Activated CD8-positive, alpha-beta memory T cell treated with anti-CD3 and anti-CD28 coated beads for 36 hours (primary cell): ENCODE measurements around the gene B4GALT2. TPM values are rescaled to one million over a fixed set of nuclear protein-coding genes. Genes with fewer than 3 reads are reported as not detected.

Source experiments
- CTCF ChIA-PET: fragments of 350-600 bp; sonication (Branson Sonifier 250); formaldehyde crosslinking; loops from one replicate; lab custom pipeline; 2021; ENCODE audit warnings: antibody characterized with exemption; lab: Charles Lee
- POLR2A ChIA-PET: fragments of 350-600 bp; sonication (Branson Sonifier 250); formaldehyde crosslinking; loops from one replicate; lab custom pipeline; 2021; ENCODE audit warnings: antibody characterized with exemption; lab: Charles Lee
- total RNA-seq, 2 experiments: library from RNA; stranded (reverse); gene quantifications; one replicate each; pipeline ENCODE4 v1.2.3, GENCODE V29; 2021

The B4GALT2 gene
- total RNA-seq, 2 experiments from 2014 or later, result 44.7 to 45.4 TPM

GRCh38 chr1:44012404-44012803 lies 33.4 kb downstream of the B4GALT2 start:
- ChIA-PET CTCF (interaction anchor here (2.2 kb wide), 1 partner anchor 24 kb away, joined by 7 read pairs; no protein-coding TSS in a partner anchor), POLR2A (no interaction called here)

- POLR2A ChIA-PET, result no interaction called here
- CTCF ChIA-PET, result interaction anchor here (1.6 kb wide), 1 partner anchor 7 kb away, joined by 4 read pairs; no protein-coding TSS in a partner anchor
Measured at GRCh38 chr1:44012941-44013609, 34.1 kb downstream of the B4GALT2 start.

- ChIA-PET CTCF (interaction anchor here (1.6 kb wide), 1 partner anchor 8 kb away, joined by 4 read pairs; no protein-coding TSS in a partner anchor), POLR2A (no interaction called here)
Measured at GRCh38 chr1:44013949-44014348, 34.9 kb downstream of the B4GALT2 start.

- CTCF ChIA-PET, result interaction anchor here (1.6 kb wide), 1 partner anchor 9 kb away, joined by 4 read pairs; no protein-coding TSS in a partner anchor
- POLR2A ChIA-PET, result no interaction called here
Measured at GRCh38 chr1:44014365-44015104, 35.5 kb downstream of the B4GALT2 start.

GRCh38 chr1:44015206-44015605 lies 36.2 kb downstream of the B4GALT2 start:
- ChIA-PET POLR2A (no interaction called here), CTCF (interaction anchor here (1.0 to 1.6 kb wide), 2 partner anchors 9 kb away, joined by 3 to 4 read pairs; no protein-coding TSS in a partner anchor)

GRCh38 chr1:44016041-44016889 lies 37.3 kb downstream of the B4GALT2 start:
- CTCF ChIA-PET, result interaction anchor here (1.0 kb wide), 1 partner anchor 10 kb away, joined by 3 read pairs; no protein-coding TSS in a partner anchor
- POLR2A ChIA-PET, result interaction anchor here (1.2 kb wide), 1 partner anchor 24 kb away, joined by 3 read pairs; no protein-coding TSS in a partner anchor

- ChIA-PET CTCF (no interaction called here), POLR2A (no interaction called here)
Measured at GRCh38 chr1:44016890-44017400, 37.9 kb downstream of the B4GALT2 start.

GRCh38 chr1:44019466-44019948 lies 40.5 kb downstream of the B4GALT2 start:
- CTCF ChIA-PET, result no interaction called here

GRCh38 chr1:44020464-44020863 lies 41.5 kb downstream of the B4GALT2 start:
- POLR2A ChIA-PET, result no interaction called here
- CTCF ChIA-PET, result no interaction called here

More at GRCh38 chr1:44019466-44019948, 40.5 kb downstream of the B4GALT2 start:
- POLR2A ChIA-PET, result no interaction called here

GRCh38 chr1:44021156-44021555 lies 42.1 kb downstream of the B4GALT2 start:
- ChIA-PET CTCF (interaction anchor here (0.6 to 2.4 kb wide), 4 partner anchors 16 to 50 kb away, joined by 3 to 8 read pairs (median 4); no protein-coding TSS in a partner anchor), POLR2A (interaction anchor here (0.6 kb wide), 1 partner anchor 46 kb away, joined by 3 read pairs; no protein-coding TSS in a partner anchor)

- POLR2A ChIA-PET, result interaction anchor here (0.6 kb wide), 1 partner anchor 46 kb away, joined by 3 read pairs; no protein-coding TSS in a partner anchor
- CTCF ChIA-PET, result interaction anchor here (0.6 to 2.4 kb wide), 6 partner anchors 15 to 208 kb away, joined by 3 to 8 read pairs (median 4); no protein-coding TSS in a partner anchor
Measured at GRCh38 chr1:44021581-44022321, 42.7 kb downstream of the B4GALT2 start.

- CTCF ChIA-PET, result interaction anchor here (3.6 kb wide), 1 partner anchor 18 kb away, joined by 18 read pairs; no protein-coding TSS in a partner anchor
- POLR2A ChIA-PET, result no interaction called here
Measured at GRCh38 chr1:44024031-44024902, 45.3 kb downstream of the B4GALT2 start.

GRCh38 chr1:44024903-44025525 lies 46.0 kb downstream of the B4GALT2 start:
- ChIA-PET CTCF (interaction anchor here (0.7 to 3.6 kb wide), 2 partner anchors 19 to 623 kb away, joined by 4 to 18 read pairs; no protein-coding TSS in a partner anchor), POLR2A (no interaction called here)

- POLR2A ChIA-PET, result no interaction called here
- CTCF ChIA-PET, result interaction anchor here (0.7 to 3.6 kb wide), 3 partner anchors 20 to 622 kb away, joined by 3 to 18 read pairs (median 4); no protein-coding TSS in a partner anchor
Measured at GRCh38 chr1:44025816-44026215, 46.8 kb downstream of the B4GALT2 start.

- ChIA-PET CTCF (interaction anchor here (0.7 to 3.6 kb wide), 2 partner anchors 9 to 21 kb away, joined by 3 to 18 read pairs; no protein-coding TSS in a partner anchor), POLR2A (no interaction called here)
Measured at GRCh38 chr1:44027320-44027719, 48.3 kb downstream of the B4GALT2 start.
